HG03103 (cell line): Measurements from ENCODE around the gene ZNF155.
A peak's percentile ranks its signal among the peaks of the same experiment; 100 is the strongest.

Source experiments
- ATAC-seq: cut with Tn5 transposase; IDR thresholded peaks from one replicate; pipeline ENCODE4 v1.9.1; 2021; ENCODE audit warnings: low read depth; ENCODE audit not compliant: unreplicated experiment

ZNF155 gene

DNA sequence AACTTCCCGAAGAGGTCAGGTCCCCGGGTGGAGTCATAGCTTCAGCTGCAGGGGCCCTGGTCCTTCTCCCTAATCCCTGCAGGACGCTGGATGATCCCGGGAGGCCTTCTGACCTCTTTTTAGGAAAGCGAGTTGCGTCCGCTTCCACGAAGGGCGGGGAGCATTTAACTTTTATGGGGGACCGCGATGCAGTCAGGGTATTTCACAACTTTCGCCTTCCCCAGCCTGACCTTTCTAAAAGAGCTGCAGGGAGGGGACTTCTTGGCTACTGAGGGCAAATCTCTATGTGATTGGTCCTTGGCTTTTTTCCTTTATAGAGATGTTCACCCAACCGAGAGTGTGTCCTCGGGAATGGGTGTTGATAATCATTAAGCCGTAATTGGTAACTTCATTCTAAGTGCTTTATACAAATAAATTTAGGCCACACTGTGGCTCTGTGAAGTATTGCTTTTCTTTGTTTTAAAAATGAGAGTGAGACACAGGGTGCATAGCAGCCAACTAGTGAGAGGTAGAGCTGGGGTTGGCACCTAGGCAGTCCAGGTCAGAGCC is 19.5 kb downstream of the ZNF155 start:
- ATAC-seq, result no peak

DNA sequence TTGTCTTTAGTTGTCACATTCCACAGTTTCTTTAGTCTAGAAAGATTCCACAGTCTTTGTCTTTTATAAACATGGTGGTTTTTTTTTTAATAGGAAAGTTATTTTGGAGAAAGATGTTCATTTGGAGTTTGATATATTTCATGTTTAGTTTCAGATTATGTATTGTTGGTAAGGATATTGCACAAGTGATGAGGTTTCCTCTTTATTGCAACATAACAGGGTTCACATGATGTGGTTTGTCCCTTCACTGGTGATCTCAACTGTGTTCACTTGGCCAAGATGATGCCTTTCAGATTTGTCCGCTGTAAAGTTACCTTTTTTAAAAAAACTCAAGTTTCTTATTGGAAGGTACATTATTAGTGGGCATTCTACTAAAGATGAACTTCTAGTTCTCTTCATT is 22.0 kb downstream of the ZNF155 start:
- no peak for ATAC-seq

DNA sequence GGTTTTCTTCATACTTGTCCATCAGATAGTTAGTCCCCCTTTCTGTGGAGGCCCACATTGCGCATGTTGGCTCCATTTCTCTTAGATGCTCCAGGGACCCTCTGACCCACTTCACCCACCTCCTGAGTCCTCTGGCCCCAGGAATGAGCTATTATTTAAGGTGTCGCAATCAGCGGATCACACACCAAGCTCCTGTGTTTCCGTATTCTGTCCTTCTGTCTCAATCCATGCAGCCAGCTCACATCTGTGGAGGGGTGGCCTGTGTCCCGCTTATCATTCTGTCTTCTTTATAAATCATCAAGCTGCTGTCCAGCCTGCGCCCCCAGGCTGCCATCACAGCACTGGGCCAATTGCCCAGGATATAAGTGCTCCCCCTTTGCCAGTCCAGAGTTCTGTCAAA is 23.5 kb downstream of the ZNF155 start:
- no peak for ATAC-seq

DNA sequence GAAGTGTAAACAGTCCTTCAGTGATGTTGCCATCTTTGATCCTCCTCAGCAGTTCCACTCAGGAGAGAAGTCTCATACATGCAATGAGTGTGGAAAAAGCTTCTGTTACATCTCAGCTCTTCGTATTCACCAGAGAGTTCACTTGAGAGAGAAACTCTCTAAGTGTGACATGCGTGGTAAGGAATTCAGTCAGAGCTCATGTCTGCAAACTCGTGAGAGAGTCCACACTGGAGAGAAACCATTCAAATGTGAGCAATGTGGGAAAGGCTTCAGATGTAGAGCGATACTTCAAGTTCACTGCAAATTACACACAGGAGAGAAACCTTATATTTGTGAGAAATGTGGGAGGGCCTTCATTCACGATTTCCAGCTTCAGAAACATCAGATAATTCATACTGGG is 26.5 kb downstream of the ZNF155 start:
- ATAC-seq, result no peak

DNA sequence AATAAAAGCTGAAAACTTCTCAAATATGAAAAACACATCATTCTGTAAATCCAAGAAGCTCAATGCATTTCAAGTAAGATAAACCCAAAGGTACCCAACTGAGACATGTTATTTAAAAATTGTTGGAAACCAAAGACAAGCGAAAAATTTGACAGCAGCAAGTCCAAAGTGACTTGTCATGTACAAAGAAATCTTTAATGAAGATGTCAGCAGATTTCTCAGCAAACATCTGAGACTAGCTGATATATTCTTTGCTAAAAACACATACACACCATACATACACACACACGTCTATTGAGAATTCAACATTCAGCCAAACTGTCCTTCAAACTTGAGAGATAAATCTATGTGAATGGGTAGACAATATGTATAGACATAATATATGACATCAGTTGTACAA is 35.5 kb downstream of the ZNF155 start:
- no peak for ATAC-seq

DNA sequence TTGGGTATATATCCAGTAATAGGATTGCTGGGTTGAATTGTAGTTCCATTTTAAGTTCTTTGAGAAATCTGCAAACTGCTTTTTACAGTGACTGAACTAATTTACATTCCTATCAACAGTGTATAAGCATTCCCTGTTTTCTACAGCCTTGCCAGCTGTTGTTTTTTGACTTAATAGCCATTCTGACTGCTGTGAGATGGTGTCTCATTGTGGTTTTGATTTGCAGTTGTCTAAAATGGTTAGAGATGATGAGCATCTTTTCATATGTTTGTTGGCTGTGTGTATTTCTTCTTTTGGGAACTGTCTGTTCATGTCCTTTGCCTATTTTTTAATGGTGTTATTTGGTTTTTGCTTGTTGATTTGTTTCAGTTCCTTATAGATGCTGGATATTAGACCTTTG is 37.2 kb downstream of the ZNF155 start:
- no peak for ATAC-seq

DNA sequence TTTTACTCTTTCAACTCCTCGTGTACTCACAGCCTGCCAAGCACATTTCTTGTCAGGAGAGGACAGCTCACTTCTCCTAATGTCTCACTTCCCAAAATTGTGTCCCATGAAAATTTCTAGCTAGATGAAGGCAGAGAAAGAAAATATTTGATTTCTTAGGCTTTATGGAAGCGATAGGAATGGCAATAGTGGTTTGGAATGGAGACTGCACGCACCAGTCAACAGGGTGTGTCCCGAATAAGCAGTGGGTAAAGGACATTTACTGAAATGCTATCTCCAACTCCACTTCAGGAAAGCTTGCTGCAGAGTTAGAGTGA is 40.9 kb downstream of the ZNF155 start:
- ATAC-seq, result no peak

DNA sequence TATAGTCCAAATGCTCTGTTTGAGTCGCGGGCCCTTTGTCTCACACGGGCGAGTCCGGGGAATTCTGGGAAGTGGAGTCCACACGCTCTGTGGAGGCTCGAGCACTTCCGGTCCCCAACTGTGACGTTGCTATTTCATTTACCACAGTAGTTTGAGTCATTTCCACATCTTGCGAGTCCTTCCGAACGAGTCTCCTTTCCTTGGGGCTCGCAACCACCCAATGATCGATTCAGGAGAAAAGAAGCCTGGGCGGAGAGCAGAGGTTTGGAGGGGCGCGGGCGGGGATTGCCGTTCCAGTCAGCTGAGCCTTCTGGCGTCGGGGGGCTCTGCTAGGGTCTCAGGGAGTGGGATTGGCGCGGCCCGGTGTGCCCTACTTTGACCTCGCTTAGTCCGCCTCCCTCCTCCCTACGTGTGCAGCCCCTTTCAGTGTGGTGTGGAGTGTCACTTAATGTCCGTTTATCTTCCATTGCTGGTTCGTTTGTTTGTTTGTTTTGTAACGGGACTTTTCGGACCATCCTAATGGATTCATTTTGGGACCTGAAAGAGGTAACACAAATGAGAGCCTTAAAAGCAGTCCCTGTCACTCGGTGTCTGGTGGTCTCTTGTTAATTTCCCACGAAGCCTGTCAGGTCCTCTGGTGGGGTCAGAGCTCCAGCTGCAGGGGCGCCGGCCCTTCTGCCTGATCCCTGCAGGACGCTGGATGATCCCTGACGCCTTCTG is 41.4 kb downstream of the ZNF155 start, which contains the start of gene ZNF222:
Gene ZNF222, plus strand, starts transcription at position 163 of the 720 bp plus-strand sequence. Its CDS starts 58 bp downstream, at position 221.
- peak; percentile 91 for ATAC-seq

DNA sequence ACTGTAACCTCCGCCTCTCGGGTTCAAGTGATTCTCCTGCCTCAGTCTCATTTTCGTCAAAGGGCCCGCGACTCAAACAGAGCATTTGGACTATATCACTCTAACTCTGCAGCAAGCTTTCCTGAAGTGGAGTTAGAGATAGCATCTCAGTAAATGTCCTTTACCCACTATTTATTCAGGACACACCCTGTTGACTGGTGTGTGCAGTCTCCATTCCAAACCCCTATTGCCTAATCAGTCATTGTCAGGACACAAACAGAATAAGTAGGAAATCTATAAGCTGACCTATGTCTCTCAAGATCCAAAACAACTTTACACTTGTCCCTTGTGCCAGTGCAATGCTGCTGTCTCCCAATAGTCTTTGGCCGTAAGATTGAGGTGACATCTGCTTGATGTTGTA is 42.6 kb downstream of the ZNF155 start:
- ATAC-seq, result no peak

DNA sequence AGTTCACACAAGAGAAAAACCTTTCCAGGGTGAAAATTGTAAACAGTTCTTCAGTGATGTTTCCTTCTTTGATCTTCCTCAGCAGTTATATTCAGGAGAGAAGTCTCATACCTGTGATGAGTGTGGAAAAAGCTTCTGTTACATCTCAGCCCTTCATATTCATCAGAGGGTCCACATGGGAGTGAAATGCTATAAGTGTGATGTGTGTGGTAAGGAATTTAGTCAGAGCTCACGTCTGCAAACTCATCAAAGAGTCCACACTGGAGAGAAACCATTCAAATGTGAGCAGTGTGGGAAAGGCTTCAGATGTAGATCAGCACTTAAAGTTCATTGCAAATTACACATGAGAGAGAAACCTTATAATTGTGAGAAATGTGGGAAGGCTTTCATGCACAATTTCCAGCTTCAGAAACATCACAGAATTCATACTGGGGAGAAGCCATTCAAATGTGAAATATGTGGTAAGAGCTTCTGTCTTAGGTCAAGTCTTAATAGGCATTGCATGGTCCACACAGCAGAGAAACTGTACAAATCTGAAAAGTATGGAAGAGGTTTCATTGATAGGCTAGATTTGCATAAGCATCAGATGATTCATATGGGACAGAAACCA is 48.1 kb downstream of the ZNF155 start:
- ATAC-seq, result no peak

DNA sequence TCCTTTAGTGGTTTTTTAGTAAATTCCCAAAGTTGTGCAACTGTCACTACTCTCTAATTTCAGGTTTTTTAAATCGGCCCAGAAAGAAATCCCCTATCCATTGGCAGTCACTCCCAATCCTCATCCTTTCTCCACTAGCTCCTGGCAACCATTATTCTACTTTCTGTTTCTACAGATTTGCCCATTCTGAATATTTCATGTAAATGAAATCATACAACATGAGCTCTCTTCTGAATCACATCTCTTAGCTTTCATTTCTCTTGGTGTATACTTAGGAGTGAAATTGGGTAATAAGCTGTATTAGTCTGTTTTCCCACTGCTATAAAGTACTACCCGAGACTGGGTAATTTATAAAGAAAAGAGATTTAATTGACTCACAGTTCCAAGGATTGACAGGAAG is 58.2 kb downstream of the ZNF155 start:
- ATAC-seq, result no peak
